ENCODE data around the gene BMP8A.
"Not testable (repeated sequence)": the region's sequence is repeated elsewhere in the genome, so short reads cannot be mapped to it uniquely, and the experiment has no call there.

The BMP8A gene

DNA sequence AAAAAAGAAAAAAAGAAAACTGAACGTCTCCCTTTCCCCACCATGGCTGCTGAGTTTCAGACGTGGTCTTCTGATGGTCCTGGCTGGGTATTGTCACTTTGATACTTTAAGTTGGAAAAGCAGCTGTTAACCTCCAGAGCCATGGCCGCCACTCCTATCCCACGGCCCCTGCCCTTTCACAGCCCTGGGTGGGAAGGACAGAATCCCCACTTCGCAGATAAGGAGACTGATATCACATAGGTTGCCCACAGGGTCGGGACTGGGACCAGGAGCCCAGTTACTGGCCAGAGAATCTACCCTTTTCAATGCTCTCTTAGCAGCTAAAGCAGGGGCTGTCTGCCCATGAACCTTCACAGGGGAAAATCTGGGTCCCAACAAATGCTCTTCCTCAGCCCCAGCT is 16.8 kb downstream of the BMP8A start:
- no peaks in the 10 kb centered on the region for H3K36me3 ChIP-seq (ENCODE audit: insufficient read depth, low read length)
- H3K9ac ChIP-seq (ENCODE audit: low read depth, low read length) = no peak overlapping the region
- no peaks in the 10 kb centered on the region; the same call in 1 of the 2 replicates for H3K4me1 ChIP-seq (ENCODE audit: insufficient read depth, low read length)
- no peaks in the 10 kb centered on the region for H3K9me3 ChIP-seq (ENCODE audit: control insufficient read depth, insufficient read depth, low read length)

DNA sequence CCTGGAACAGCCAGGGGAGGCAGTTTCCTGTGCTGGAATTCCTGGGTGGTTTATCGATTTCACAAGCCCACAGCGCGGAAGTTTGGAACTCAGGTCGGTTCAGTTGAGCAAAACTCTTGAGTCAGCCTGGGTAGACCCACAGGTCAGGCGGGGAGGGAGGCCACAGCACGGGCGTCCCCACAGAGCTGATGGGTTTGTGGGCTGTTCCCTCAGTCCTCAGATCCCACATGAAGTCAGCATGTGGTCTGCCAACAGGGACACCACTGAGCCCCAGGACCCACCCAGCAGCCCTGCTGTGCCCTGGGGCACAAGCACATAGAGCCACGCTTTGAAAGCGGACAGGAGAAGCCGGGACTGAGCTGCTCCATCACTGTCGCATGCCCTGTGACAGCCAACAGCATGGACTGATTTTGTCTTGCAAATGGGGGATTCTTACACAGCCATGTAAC is 17.4 kb downstream of the BMP8A start:
- Histone ChIP-seq H3K9me3 (ENCODE audit: control insufficient read depth, insufficient read depth, low read length) (no peaks in the 10 kb centered on the region), H3K4me1 (ENCODE audit: insufficient read depth, low read length) (no peaks in the 10 kb centered on the region; the same call in 1 of the 2 replicates), H3K36me3 (ENCODE audit: insufficient read depth, low read length) (no peaks in the 10 kb centered on the region), H3K9ac (ENCODE audit: low read depth, low read length) (no peak overlapping the region)

DNA sequence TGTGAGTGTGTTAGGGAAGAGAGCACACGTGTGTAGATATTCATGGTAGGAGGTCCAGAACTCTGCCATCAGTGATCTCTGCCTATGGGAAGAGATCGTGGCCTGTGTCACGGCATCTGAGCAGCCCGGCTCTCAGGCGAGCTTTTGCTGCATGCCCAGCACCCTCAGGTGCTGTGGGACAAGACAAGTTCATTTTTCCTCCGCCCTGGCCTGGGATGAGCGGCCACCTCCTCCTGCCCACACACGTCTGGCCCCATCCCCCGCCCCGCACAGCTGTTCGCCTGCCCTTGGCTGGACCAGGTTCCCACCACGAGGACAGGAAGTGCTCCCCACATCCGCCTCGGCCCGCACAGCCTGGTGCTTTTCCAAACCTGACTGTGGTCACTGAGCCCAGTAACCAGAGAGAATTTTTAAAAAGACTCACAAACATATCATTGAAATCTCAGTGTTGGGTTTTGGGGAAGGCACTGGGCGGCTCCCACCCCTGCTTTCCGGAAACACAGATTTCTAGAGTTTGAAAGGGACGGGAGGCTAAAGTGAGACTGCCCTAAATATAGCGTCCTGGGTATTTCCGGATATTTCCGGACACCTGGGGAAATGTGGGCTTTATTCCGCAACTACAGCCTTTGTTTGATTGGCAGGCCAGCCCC is 18.0 kb downstream of the BMP8A start:
- Histone ChIP-seq H3K4me1 (ENCODE audit: insufficient read depth, low read length) (no peaks in the 10 kb centered on the region; the same call in 1 of the 2 replicates), H3K36me3 (ENCODE audit: insufficient read depth, low read length) (no peaks in the 10 kb centered on the region), H3K9me3 (ENCODE audit: control insufficient read depth, insufficient read depth, low read length) (no peaks in the 10 kb centered on the region), H3K9ac (ENCODE audit: low read depth, low read length) (no peak overlapping the region)

DNA sequence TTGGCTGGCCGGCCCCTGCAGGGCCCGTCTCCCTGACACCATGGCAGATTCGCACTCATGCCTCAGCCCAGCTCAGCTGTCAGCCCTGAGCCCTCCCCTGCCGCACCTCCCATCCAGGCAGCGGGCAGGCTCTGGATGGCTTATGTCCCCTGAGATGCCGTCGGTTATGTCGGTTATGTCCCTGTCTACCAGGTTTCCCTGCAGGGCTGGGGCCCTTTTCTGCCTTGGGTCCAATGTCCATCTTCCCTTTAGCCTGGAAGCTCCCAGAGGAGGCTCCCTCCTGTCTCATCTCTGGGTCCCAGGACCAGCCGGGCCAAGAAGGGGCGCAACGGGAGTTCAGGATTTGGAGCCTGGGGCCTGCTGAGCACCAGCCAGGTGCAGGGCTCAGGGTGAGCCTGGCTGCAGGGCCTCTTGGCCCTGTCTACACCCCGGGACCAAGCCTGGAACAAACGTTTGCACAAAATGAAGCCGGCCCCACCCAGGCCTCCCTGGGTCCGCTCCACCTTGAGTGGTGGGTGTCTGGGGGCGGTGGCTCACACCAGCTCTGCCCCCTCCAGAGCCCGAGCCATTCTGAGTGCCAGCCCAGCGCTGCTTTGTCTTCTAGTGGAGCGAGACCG is 19.2 kb downstream of the BMP8A start:
- not testable (repeated sequence) for H3K9me3 ChIP-seq (ENCODE audit: control insufficient read depth, insufficient read depth, low read length); H3K9ac ChIP-seq (ENCODE audit: low read depth, low read length); H3K4me1 ChIP-seq (ENCODE audit: insufficient read depth, low read length); H3K36me3 ChIP-seq (ENCODE audit: insufficient read depth, low read length)

DNA sequence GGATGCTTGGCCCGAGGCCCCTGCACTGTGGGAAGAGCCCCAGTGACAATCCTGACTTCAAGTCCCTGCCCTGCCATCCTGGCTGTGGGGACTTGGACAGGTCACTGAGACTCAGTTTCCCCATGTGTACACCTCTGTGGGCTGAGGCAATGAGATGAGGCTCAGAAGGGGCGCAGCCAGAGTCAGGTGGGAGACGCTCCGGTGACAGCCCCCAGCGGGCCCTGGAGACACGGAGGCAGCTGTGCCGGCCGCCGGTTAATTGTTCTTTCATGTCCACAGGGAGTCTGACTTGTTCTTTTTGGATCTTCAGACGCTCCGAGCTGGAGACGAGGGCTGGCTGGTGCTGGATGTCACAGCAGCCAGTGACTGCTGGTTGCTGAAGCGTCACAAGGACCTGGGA is 20.0 kb downstream of the BMP8A start:
- H3K36me3 ChIP-seq (ENCODE audit: insufficient read depth, low read length); H3K4me1 ChIP-seq (ENCODE audit: insufficient read depth, low read length); H3K9ac ChIP-seq (ENCODE audit: low read depth, low read length); H3K9me3 ChIP-seq (ENCODE audit: control insufficient read depth, insufficient read depth, low read length): not testable (repeated sequence)

DNA sequence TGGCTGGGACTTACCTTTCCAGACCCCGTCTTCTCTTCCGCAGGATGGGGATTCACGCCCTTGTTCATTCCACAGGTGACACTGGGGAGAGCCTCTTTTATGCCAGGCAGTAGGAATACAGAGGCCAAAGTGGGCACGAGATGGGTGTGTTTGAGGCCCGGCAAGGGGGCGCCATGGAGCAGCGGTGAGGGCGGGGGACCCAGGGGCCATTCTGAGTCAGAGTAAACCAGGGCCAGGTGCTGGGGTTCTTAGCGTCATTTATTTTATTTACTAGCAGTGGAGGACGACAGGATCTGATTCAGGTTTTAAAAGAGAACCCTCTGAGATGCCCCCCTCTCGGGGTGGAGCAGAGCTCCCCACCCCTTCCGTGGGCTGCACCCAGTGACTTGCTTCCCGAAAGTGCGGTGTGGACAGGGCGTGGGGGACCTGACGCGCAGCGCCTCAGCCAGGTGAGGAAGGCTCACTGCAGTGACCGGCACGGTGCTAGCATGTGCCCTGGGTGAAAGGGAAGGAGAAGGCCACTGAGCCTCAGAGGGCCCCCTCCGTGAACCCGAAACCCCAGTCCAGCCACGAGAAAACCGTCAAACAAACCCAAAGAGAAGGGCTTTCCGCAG is 20.9 kb downstream of the BMP8A start:
- not testable (repeated sequence) for H3K36me3 ChIP-seq (ENCODE audit: insufficient read depth, low read length); H3K4me1 ChIP-seq (ENCODE audit: insufficient read depth, low read length); H3K9ac ChIP-seq (ENCODE audit: low read depth, low read length); H3K9me3 ChIP-seq (ENCODE audit: control insufficient read depth, insufficient read depth, low read length)

DNA sequence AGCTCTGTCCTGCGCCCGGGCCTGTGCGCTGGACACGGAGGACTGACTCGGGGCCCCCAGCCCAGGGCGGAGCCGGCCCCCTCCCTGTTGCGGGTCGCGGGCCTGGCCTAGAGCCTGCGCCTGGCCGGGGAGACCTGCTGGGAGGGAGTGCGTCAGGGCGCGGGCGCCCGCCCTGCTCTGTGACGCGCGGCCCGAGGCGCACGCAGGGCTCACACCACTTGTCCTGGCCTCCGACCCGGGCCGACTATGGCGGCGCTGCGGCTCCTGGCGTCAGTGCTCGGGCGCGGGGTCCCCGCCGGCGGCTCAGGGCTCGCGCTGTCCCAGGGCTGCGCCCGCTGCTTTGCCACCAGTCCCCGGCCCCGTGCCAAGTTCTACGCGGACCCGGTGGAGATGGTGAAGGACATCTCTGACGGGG is 23.3 kb downstream of the BMP8A start:
- H3K9me3 ChIP-seq (ENCODE audit: control insufficient read depth, insufficient read depth, low read length); H3K4me1 ChIP-seq (ENCODE audit: insufficient read depth, low read length); H3K36me3 ChIP-seq (ENCODE audit: insufficient read depth, low read length): not testable (repeated sequence)
- peak overlapping the region; percentile 38; the same call in 1 of the 2 replicates for H3K9ac ChIP-seq (ENCODE audit: low read depth, low read length)

DNA sequence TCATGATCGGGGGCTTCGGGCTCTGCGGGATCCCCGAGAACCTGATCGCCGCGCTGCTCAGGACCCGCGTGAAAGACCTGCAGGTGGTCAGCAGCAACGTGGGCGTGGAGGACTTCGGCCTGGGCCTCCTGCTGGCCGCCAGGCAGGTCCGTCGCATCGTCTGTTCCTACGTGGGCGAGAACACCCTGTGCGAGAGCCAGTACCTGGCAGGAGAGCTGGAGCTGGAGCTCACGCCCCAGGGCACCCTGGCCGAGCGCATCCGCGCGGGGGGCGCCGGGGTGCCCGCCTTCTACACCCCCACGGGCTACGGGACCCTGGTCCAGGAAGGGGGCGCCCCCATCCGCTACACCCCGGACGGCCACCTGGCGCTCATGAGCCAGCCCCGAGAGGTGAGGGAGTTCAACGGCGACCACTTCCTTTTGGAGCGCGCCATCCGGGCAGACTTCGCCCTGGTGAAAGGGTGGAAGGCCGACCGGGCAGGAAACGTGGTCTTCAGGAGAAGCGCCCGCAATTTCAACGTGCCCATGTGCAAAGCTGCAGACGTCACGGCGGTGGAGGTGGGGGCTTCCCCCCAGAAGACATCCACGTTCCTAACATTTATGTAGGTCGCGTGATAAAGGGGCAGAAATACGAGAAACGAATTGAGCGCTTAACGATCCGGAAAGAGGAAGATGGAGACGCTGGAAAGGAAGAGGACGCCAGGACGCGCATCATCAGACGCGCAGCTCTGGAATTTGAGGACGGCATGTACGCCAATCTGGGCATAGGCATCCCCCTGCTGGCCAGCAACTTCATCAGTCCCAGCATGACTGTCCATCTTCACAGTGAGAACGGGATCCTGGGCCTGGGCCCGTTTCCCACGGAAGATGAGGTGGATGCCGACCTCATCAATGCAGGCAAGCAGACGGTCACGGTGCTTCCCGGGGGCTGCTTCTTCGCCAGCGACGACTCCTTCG is 24.0 kb downstream of the BMP8A start:
- H3K36me3 ChIP-seq (ENCODE audit: insufficient read depth, low read length); H3K9me3 ChIP-seq (ENCODE audit: control insufficient read depth, insufficient read depth, low read length); H3K4me1 ChIP-seq (ENCODE audit: insufficient read depth, low read length): not testable (repeated sequence)
- peak overlapping the region; percentile 50; the same call in 1 of the 2 replicates for H3K9ac ChIP-seq (ENCODE audit: low read depth, low read length)

DNA sequence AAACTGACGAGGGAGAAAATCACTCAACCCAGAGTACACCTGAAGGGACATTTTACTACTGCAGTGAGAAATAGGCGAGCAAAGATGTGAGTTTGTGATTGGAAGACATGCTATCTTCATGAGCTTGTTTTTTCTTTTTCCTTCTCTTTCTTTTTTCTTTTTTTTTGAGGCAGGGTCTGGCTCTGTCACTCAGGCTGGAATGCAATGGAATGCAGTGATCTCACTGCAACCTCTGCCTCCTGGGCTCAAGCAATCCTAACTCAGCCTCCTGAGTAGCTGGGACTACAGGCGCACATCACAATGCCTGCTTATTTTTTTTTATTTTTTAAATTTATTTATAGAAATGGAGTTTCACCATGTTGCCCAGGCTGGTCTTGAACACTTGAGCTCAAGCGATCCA is 25.4 kb downstream of the BMP8A start:
- H3K36me3 ChIP-seq (ENCODE audit: insufficient read depth, low read length); H3K9ac ChIP-seq (ENCODE audit: low read depth, low read length); H3K4me1 ChIP-seq (ENCODE audit: insufficient read depth, low read length); H3K9me3 ChIP-seq (ENCODE audit: control insufficient read depth, insufficient read depth, low read length): not testable (repeated sequence)

DNA sequence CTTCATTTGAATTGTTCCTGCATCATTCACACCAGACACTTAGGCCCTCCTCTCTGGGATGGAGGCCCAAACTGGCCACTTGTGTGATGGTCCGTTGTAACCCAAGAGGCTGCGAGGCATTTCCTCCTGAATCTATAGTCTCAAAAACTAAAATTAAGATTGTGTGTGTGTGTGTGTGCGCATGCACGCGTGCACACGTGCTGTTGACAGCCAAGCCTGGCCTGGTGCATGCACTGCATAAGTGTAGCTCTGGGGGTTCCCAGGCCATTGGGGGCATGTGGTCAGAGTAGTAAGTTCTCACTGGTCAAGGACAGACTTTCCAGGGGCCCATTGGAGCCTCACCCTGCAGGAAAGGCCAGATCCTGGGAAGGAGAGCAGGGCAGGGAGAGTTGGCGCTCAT is 26.5 kb downstream of the BMP8A start:
- not testable (repeated sequence) for H3K36me3 ChIP-seq (ENCODE audit: insufficient read depth, low read length); H3K9ac ChIP-seq (ENCODE audit: low read depth, low read length); H3K9me3 ChIP-seq (ENCODE audit: control insufficient read depth, insufficient read depth, low read length); H3K4me1 ChIP-seq (ENCODE audit: insufficient read depth, low read length)

DNA sequence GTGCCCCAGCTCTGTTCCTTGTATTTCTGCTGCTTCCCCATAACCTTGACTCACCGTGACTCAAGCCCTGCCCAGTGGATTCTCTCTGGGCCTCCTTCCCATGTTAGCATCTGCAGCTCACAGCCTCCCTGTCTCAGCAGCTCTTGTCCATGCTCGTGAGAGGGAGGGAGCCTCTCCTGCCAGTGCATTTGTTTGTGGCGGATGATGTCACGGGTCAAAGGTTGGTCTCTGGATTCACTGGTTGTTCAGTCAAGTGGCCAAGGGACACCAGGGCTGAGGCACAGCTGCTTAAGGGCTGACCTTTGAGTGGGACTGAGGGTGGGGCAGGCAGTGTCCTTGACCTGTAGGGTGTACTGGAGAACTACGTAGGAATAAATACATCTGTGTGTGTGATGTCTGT is 27.9 kb downstream of the BMP8A start:
- not testable (repeated sequence) for H3K36me3 ChIP-seq (ENCODE audit: insufficient read depth, low read length); H3K9ac ChIP-seq (ENCODE audit: low read depth, low read length); H3K4me1 ChIP-seq (ENCODE audit: insufficient read depth, low read length); H3K9me3 ChIP-seq (ENCODE audit: control insufficient read depth, insufficient read depth, low read length)

DNA sequence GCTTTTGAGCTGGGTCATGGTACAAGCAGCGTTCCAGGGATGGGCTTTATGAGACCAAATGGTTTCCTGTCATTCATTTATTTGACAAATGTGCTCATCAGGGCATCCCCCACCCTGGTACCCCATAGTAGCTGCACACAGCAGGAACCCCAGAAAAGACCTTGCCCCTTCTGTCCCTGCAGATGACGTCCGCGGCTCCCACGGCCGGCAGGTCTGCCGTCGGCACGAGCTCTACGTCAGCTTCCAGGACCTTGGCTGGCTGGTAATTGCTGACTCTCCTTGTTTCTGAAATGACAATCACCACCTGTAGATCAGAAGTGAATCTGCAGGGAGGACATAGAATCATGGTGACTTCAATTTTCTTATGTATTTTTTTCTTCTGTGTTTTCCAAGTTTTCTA is 30.8 kb downstream of the BMP8A start:
- H3K9ac ChIP-seq (ENCODE audit: low read depth, low read length); H3K36me3 ChIP-seq (ENCODE audit: insufficient read depth, low read length); H3K4me1 ChIP-seq (ENCODE audit: insufficient read depth, low read length); H3K9me3 ChIP-seq (ENCODE audit: control insufficient read depth, insufficient read depth, low read length): not testable (repeated sequence)

DNA sequence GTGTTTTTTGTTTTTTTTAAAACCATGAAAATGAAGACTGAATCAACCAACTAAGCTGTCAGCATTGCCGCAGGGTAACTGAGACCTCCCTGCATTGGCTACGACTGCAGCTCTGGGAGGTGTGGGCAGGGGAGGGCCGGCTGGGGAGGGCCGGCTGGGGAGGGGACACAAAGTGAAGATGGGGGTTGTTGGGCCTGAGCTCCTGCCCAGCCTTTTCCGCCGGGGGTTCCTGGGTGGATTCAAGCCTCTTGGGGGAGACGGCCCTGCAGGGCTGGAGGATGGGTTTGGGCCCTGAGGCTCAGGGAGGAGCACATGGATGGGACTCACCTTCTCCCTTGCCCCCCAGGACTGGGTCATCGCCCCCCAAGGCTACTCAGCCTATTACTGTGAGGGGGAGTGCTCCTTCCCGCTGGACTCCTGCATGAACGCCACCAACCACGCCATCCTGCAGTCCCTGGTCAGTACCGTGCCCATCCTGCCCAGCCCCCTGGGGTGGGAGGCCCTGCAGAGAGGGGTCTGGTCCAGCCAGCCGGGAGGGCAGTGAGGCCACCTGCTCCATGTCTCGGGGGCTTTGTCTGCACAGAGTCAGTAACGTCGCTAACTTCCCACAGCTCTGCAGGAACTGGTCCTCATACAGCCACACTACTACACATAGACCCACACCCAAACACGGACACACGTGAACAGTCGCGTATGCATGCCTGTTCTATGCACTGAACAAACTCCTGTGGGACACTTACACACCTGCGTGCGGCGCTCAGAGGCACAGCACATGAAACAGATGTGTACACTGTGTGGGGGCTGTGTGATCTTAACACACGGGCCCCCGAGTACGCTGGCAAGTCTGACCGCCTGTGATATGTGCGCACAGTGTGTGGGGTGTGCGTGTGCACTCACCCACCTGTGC is 31.5 kb downstream of the BMP8A start:
- H3K36me3 ChIP-seq (ENCODE audit: insufficient read depth, low read length) = no peaks in the 10 kb centered on the region
- no peaks in the 10 kb centered on the region for H3K9me3 ChIP-seq (ENCODE audit: control insufficient read depth, insufficient read depth, low read length)
- H3K9ac ChIP-seq (ENCODE audit: low read depth, low read length) = no peak overlapping the region
- H3K4me1 ChIP-seq (ENCODE audit: insufficient read depth, low read length) = no peaks in the 10 kb centered on the region

DNA sequence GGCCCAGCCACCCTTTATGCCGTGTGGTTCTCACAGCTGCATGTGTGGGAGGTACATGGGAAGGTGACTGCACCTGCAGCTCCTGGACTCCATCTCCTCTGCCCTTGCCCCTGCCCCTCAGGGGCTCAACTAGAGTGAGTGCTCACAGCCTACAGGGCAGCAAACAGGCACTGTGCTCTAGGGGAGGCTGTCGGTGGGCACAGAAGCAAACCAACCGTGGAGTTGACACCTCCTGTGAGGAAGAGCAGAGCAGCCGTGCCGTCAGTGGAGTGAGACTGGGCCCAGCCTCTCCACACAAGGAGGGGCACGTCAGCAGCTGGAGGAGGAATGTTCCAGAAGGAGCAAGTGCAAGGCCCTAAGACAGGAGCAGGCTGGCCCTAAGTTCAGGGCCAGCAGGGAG is 32.7 kb downstream of the BMP8A start:
- no peak overlapping the region for H3K9ac ChIP-seq (ENCODE audit: low read depth, low read length)
- no peaks in the 10 kb centered on the region for H3K4me1 ChIP-seq (ENCODE audit: insufficient read depth, low read length)

More for the DNA sequence above, 32.7 kb downstream of the BMP8A start:
- Histone ChIP-seq H3K36me3 (ENCODE audit: insufficient read depth, low read length) (no peaks in the 10 kb centered on the region), H3K9me3 (ENCODE audit: control insufficient read depth, insufficient read depth, low read length) (no peaks in the 10 kb centered on the region)

Data from ES-I3 (cell line).